Fibroblast of villous mesenchyme (primary cell): ENCODE data around the gene TBC1D16. TPM values are rescaled to one million over a fixed set of nuclear protein-coding genes. Genes with fewer than 3 reads are reported as not detected.

Experiments
- DNase-seq: peaks from one replicate; pipeline ENCODE4 v3.0.0-alpha.2; 2010; ENCODE audit warnings: low read depth
- H3K4me3 ChIP-seq: 2 replicates; pipeline ENCODE4 v1.5.1; 2011; ENCODE audit warnings: low read depth, mild to moderate bottlenecking, low read length
- CTCF ChIP-seq: IDR thresholded peaks from 2 replicates; pipeline ENCODE4 v1.5.1; 2012; ENCODE audit warnings: low read depth, mild to moderate bottlenecking, low read length; ENCODE audit not compliant: insufficient read depth
- total RNA-seq: library from RNA; depleted of rRNA; stranded (reverse); fragments of >200 nt; gene quantifications from 2 replicates; pipeline ENCODE4 v1.2.3, GENCODE V29; 2012

TBC1D16 gene
- total RNA-seq, 1 donor: 32.8 TPM

- H3K4me3 ChIP-seq: no peak overlapping the region
- TF ChIP-seq CTCF: no peak
- DNase-seq: no peak
Observed at GRCh38 chr17:79938336-79939093, 97.2 kb downstream of the TBC1D16 start.

DNA sequence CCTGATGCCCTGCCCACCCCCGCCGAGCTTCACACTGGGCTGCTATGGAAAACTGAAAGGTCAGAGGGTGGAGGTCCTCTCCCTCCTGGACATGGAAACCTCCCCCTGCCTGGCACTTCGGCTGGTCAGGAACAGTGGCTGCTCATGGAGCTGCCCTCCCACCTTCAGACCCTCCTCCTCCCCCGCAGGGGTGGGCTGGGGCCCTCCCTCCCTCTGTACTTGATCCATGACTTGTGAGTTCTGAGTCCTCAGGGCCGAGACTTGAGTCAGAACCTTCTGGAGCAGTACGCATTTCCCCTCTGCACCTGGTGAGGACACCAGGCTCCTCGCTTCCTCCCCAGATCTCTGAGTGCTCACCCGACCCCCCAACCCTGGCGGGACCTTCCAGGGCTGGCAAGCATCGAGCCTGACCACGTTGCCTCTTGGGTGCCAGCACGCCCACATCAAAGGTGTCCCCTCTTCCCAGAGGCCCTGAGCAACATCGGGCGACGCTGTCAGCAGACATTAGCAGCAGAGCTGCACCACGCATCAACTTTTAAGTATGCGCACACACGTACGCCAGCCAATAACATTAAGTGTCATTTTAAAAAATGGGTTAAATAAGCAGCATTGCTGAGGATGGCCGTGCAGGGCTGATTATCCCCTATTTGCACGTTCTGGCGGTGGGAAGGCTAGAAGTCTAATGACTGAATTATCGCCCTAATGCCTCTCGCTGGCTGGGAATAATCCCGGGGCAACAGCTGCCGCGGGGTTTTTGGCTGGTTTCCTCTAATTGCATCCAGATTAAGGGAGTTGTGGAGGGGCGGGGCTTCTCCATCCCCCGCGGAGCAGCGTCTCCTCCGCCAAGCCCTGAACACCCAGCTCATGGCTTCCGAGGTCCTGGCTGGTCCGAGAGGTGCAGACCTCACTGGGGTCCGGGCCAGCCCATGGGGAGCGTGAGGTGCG, 98.0 kb downstream of the TBC1D16 start:
- DNase-seq: no peak
- TF ChIP-seq CTCF: no peak
- H3K4me3 ChIP-seq: no peak overlapping the region

DNA sequence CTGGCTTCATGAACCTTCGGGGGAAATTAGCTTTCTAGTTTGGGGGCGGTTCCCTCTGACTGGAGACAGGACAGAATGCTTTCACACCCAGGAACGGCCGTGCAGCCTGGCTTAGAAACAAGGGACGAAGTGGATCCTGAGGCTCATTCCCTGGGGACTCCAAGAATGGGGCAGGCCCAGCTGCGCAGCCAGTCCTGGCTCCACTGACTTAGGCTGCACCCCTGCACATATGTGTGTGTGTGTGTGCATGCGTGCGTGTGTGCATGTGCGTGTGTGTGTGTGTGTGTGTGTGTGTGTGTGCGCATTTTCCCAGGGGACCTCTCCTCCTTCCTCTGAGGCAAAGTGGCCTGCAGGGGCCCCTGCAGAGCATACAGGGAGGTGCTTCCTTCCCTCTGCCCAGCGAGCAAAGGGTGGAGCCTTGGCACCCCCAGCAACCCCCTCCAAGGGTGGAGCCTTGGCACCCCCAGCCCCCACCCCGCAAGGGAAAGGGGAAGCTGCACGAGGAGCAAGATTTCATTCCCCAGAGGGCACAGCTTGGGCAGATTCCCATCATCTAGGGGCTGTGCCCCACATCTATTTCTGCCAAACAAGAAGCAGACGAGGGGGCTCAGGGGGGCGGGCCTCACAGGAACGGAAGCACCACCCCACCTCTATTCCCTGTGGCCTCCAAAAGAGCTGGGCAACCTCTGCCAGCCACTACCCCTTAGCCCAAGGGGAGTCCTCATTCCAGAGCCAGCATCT, 98.9 kb downstream of the TBC1D16 start:
- no peak overlapping the region for H3K4me3 ChIP-seq
- no peak for TF ChIP-seq CTCF
- no peak for DNase-seq

DNA sequence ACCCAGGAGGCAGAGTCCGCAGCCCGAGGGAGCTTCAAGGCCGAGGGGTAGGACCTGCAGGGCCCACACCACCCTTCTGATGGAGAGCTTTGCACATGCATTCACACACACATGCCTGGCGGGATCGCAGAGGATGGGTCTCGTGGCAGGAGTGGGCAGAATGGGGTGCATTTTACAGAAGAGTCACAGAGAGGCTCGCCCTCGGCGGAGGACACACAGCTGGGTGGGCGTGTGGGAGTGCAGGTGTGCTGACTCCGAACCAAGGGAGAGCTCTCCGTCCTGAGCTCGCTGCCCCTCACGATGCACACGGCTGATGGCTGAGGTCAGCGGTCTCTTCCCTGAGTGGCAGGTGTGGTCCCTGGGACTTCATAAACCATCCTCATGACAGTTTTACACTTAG, 99.6 kb downstream of the TBC1D16 start:
- DNase-seq: no peak

DNA sequence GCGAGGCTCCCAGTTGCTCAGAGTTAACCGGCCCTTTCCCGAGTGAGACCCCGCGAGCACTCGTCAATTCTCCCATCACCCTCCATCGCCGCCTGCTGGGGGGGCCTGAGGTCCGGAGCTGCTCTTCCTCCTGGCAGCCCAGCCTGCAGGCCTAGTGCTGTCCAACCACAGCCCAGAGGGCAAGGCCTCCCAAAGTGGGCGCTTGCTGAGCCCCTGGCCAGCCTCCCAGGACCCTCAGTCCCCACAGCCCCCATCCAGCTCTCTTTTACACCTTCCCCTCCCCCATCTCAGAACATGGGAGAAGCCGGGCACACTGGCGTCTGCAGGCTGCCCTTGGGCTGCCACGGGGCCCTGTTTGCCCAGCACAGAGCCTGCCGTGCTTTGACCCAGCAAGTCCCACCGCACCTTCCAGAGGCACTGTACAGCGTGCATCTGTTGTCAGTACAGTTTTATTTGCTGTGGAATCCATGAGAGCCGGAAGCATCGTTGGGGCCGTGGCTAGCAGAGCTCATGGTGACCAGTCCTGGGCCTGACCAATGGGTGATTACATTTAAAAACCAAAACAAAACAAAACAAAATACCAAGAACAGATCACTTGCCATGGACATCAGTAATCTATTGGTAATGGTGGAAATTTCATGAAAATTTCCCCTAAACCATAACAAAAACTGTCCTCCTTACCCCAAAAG, 100.3 kb downstream of the TBC1D16 start:
- TF ChIP-seq CTCF: no peak
- H3K4me3 ChIP-seq: no peak overlapping the region
- no peak for DNase-seq

More for the DNA sequence above, 99.6 kb downstream of the TBC1D16 start:
- no peak overlapping the region for H3K4me3 ChIP-seq
- no peak for TF ChIP-seq CTCF

DNA sequence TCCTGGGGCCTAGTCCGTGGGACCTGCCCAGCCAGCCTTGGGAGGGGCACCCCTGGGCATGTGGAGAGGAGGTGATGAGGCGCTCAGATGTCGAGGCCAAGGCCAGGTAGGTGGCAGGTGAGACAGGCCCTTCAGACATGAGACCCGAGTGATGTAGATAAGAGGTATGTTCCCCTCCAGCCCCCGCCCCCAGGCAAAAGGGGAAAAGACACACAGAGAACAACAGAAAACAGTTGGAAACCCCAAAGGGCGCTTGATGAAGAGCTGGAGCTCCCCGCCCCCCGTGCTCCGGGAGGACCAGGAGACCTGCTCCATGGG, 101.1 kb downstream of the TBC1D16 start:
- no peak overlapping the region for H3K4me3 ChIP-seq
- no peak for DNase-seq
- TF ChIP-seq CTCF: no peak
